GM12872 (cell line): Measurements from ENCODE around the gene BRIX1.

Source experiments
- CTCF ChIP-seq: IDR thresholded peaks from 3 replicates; pipeline ENCODE4 v1.5.1; 2011; ENCODE audit warnings: low read depth, mild to moderate bottlenecking, low read length, moderate library complexity; ENCODE audit not compliant: insufficient read depth

Gene BRIX1

GRCh38 chr5:34928267-34928666 lies 12.8 kb downstream of the BRIX1 start:
- TF ChIP-seq CTCF, result no peak

- TF ChIP-seq CTCF, result no peak
Observed at GRCh38 chr5:34929134-34929719, 13.7 kb downstream of the BRIX1 start, which contains the start of gene DNAJC21. Gene DNAJC21, plus strand, starts transcription at chr5:34929559. Its CDS starts 261 bp downstream, at chr5:34929820.

GRCh38 chr5:34929720-34930461 lies 14.4 kb downstream of the BRIX1 start:
- no peak for TF ChIP-seq CTCF

- no peak for TF ChIP-seq CTCF
Observed at GRCh38 chr5:34930462-34930844, 14.9 kb downstream of the BRIX1 start.

- no peak for TF ChIP-seq CTCF
Observed at GRCh38 chr5:34930870-34931269, 15.4 kb downstream of the BRIX1 start.

GRCh38 chr5:34932947-34933346 lies 17.4 kb downstream of the BRIX1 start:
- TF ChIP-seq CTCF, result no peak

GRCh38 chr5:34941936-34942335 lies 26.4 kb downstream of the BRIX1 start:
- no peak for TF ChIP-seq CTCF
